HG03175 (cell line): ENCODE results near the gene DPP10.

Experiments
- ATAC-seq: cut with Tn5 transposase; IDR thresholded peaks from one replicate; pipeline ENCODE4 v1.9.1; 2021; ENCODE audit warnings: mild to moderate bottlenecking, moderate library complexity; ENCODE audit not compliant: unreplicated experiment

The DPP10 gene

DNA sequence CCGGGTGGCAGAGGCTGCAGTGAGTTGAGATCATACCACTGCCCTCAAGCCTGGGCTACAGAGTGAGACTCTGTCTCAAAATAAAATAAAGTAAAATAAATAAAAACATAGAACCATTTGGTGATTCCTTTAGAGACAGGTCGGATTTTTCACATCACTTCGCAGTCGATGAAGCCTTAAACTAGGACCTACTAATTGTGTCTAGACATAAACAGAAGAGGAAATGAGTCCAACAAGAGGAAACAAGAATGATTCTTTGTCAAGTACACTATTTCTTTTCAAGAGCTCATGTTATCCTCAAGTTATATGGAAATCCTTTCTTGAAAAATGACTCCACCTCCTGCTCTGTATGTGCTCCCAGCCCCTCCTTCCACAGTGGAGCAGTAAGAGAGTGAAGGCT is 758.9 kb downstream of the DPP10 start:
- ATAC-seq: no peak

- ATAC-seq: no peak
These were observed 766.2 kb downstream of the DPP10 start for GRCh38 chr2:115208493-115209164.

GRCh38 chr2:115214050-115214449 is 771.6 kb downstream of the DPP10 start:
- no peak for ATAC-seq

- ATAC-seq: no peak
These were observed 776.9 kb downstream of the DPP10 start for GRCh38 chr2:115219296-115219695.

- ATAC-seq: no peak
These were observed 791.7 kb downstream of the DPP10 start for GRCh38 chr2:115234186-115234585.

DNA sequence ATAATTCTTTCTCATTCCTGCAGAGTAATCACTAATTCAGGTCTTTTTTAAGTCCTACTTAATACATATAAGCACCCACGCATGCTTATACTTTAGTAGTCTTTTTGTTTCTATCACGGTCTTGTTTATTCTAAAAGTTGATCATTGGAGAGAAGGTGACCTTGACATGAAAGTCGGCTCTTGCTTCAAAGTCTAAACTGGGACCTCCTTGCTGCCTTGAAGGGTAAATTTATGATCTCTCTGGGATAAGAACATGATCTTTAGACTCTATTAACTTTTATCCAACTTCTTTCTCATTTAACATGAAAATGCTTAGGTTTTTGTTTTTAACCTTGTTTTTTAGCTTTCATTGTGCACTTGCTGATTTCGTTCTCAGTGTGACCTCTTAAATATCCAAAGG is 792.3 kb downstream of the DPP10 start:
- ATAC-seq: no peak

GRCh38 chr2:115248066-115248465 is 805.6 kb downstream of the DPP10 start:
- ATAC-seq: no peak

- no peak for ATAC-seq
These were observed 834.9 kb downstream of the DPP10 start for GRCh38 chr2:115277366-115277765.

DNA sequence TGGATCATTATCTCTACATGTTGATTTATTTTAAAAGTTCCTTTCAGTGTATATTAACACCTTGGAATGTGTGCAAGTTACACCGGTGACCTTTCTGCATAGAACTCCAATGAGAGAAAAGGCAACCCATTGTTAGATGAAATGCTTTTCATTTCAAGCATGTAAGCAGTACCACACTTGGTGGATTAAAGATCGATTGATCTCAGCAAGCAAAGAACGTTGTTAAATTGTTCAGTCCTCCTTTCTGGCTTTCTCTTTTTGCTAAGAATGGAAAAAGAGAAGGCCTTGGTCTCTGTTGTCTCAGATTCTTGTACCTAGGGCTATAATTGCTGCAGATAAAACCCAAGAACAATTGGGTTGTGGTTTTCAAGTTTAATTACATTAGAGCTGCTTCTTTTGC is 843.0 kb downstream of the DPP10 start:
- no peak for ATAC-seq

- ATAC-seq: no peak
These were observed 848.0 kb downstream of the DPP10 start for GRCh38 chr2:115290478-115290877.

GRCh38 chr2:115292742-115293141 is 850.3 kb downstream of the DPP10 start:
- ATAC-seq: no peak

- no peak for ATAC-seq
These were observed 852.6 kb downstream of the DPP10 start for GRCh38 chr2:115294999-115295398.

DNA sequence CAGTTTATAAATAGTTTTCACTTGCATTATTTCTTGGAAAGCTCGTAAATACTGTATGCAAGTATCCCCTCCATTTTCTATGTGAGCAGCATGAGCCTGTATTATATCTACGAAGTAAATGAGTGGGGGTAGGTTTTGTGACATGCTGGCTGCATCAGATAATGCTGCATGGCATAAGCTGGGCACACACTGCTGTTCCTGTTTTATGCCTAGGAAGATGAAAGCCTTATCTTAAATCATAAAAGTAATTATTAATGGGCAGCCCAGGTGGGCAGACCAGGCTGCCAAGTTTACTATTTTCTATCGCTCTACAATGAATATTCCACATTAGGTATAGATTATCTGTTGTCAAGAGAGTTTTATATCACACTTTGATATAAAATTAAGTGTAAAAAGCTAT is 854.6 kb downstream of the DPP10 start:
- ATAC-seq: no peak

DNA sequence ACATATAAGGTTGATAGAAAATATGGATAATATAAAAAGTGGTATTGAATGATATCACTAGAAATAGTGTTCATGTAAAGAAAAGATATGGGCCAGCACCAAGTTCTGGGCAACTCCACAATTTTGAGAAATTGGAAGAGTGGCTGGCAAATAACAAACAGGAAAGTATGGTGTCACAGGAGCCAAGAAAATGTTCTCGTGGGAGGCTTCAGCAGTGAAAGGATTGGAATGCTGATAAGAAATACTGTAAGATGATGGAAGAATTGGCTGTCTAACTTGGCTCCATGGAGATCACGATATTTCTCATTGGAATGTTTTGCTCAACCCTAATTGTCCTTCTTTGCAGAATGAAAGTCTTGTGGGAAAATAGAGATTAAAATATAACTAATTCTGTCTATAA is 856.8 kb downstream of the DPP10 start:
- no peak for ATAC-seq

DNA sequence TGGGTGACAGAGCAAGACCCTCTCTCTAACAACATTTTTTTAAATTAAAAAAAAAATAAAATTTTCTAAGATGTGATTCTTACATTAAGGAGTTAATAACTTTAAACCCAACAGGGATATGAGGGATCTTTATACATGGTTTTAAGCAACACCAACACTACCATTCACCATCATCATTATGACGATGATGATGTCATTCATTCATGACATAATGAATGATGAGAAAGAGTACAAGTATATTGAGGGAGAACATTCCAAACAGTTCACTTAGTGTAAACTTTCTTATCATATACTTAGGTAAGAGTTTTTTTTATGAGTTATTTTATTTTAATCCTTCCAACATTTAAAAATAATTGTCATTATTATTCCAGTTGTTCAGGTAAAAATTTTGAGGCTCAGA is 863.3 kb downstream of the DPP10 start:
- ATAC-seq: no peak

GRCh38 chr2:115314119-115314518 is 871.7 kb downstream of the DPP10 start:
- no peak for ATAC-seq

GRCh38 chr2:115327061-115327460 is 884.6 kb downstream of the DPP10 start:
- no peak for ATAC-seq

DNA sequence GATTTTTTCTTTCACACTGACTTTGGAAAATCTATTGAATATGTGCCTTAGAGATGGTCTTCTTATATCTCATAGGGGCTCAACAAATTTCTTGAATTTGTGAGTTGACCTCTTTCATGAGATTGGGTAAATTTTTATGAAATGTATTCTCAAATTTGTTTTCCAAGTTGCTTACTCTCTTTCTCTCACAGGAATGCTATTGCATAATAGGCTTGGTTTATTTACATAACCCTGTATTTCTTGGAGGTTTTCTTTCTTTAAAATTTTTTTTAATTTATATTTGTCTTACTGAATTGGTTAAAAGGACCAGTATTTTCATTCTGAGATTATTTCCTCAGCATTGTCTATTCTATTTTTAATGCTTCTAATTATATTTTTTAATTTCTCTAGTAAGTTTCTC is 917.1 kb downstream of the DPP10 start:
- ATAC-seq: no peak

DNA sequence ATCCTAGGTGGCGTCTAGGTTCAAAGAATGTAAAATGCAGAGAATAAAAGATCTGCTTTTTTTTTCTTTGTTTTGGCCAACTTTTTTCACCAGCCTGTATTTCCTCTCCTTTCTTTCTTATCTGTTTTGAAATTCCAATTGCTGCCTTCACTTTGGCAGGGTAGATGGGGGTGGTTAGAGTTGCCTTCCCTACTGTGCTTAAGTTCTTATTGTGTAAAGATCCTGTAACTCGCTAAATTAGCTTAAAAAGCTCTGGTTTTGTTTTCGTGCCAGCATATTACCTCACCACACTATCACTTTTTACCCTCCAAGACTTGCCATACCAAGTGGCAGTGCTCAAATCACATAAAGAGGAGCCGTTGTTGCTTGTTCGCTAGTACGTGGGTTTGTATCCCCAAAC is 921.7 kb downstream of the DPP10 start:
- no peak for ATAC-seq

DNA sequence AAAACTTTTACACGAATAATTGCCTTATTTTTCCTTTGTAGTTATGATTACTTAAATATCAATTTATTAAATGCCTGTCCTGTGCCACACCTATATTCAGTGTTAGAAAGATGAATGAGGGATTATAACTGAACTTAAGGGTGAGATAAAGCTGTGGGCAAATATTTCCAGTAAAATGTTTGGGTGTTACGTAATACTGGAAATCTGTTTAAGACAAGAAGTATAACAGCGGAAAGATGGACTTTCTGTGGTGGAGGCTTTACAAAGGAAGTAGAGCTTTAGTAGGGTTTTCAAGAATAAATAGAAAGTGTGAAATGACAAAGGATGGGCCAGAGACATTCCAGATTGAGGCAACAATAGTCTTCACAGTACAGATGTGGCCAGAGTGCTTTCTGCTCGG is 927.0 kb downstream of the DPP10 start:
- no peak for ATAC-seq

DNA sequence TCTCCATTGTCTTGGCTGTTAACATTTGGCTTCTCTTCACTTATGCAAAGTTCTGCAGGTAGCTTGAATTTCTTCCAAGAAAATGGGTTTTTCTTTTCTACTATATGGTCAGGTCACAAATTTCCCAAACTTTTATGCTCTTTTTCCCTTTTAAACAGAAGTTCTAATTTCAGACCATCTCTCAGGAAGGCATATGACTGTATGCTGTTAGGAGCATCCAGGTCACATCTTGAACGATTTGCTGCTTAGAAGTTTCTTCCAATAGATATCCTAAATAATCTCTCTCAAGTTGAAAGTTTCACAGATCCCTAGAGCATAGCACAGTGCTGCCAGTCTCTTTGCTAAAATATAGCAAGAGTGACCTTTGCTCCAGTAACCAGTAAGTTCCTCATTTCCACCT is 932.5 kb downstream of the DPP10 start:
- no peak for ATAC-seq

DNA sequence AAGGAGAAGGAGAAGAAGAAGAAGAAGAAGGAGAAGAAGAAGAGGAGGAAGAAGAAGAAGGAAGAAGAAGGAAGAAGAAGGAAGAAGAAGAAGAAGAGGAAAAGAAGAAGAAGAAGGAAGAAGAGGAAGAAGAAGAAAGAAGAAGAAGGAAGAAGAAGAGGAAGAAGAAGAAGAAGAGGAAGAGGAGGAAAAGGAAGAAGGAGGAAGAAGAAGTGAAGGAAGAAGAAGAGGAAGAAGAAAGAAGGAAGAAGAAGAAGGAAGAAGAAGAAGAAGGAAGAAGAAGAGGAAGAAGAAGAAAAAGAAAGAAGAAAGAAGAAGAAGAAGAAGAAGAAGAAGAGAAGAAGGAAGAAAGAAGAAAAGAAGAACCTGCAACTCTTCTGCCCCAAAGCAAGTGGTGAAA is 942.0 kb downstream of the DPP10 start:
- ATAC-seq: no peak

DNA sequence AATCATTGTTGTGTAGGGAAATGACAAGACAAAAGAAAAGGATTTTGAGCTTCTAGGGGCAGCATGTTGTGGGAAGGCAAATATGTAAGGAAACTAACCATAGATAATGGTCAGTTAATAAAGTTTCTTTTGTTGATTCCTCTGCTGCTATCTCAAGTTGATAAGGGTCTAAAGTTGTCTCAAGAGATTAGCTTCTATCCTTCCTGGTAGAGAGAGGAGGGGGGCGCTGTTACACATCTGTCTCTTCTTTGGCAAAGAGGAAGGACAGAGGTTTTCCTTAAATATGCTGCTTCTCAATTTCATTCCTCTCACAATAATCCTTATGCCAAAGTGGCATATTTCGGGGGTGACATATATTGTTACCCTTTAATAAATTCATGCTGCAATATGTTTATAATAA is 944.0 kb downstream of the DPP10 start:
- ATAC-seq: no peak
